HG03354 (cell line): ENCODE data around the gene P3H1.
A peak's percentile ranks its signal among the peaks of the same experiment; 100 is the strongest.
"Not testable (repeated sequence)": the region's sequence is repeated elsewhere in the genome, so short reads cannot be mapped to it uniquely, and the experiment has no call there.

Source experiments
- ATAC-seq: cut with Tn5 transposase; IDR thresholded peaks from one replicate; pipeline ENCODE4 v1.9.1; 2021; ENCODE audit warnings: mild to moderate bottlenecking; ENCODE audit not compliant: unreplicated experiment, poor library complexity, severe bottlenecking

P3H1 gene, protein sequence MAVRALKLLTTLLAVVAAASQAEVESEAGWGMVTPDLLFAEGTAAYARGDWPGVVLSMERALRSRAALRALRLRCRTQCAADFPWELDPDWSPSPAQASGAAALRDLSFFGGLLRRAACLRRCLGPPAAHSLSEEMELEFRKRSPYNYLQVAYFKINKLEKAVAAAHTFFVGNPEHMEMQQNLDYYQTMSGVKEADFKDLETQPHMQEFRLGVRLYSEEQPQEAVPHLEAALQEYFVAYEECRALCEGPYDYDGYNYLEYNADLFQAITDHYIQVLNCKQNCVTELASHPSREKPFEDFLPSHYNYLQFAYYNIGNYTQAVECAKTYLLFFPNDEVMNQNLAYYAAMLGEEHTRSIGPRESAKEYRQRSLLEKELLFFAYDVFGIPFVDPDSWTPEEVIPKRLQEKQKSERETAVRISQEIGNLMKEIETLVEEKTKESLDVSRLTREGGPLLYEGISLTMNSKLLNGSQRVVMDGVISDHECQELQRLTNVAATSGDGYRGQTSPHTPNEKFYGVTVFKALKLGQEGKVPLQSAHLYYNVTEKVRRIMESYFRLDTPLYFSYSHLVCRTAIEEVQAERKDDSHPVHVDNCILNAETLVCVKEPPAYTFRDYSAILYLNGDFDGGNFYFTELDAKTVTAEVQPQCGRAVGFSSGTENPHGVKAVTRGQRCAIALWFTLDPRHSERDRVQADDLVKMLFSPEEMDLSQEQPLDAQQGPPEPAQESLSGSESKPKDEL

DNA sequence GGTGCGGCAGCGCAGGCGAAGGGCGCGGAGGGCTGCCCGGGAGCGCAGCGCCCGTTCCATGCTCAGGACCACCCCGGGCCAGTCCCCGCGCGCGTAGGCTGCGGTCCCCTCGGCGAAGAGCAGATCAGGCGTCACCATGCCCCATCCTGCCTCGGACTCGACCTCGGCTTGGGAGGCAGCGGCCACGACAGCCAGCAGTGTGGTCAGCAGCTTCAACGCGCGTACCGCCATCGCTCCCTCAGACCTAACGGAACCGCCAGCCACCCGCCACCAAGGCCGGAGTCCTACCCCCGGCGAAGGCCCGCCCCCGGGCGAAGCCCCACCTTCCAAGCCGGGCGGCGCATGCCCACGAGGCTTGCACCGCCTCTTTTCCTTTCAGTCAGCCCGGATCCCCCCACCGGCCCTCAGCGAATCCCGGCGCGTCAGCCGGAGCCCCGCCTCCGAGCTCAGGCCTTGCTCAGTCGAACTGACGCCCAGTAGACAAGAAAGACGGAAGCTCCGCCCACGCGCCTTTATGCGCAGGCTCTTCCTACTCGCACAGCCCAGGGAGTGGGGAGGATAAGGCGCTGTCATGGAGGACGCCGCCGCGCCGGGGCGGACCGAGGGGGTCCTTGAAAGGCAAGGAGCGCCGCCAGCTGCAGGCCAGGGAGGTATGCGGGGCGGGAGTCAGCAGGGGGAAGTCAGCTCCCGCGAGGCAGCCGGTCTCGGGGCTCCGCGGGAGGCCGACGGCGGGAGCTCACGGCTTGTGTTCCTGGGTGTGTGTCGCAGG lies at the start of gene P3H1, which contains the start of gene C1orf50:
Gene P3H1 (minus strand): TSS at position 288 of the 769 bp plus-strand sequence. CDS start 57 bp downstream, at position 231.
Gene C1orf50 (plus strand): TSS at position 509 of the 769 bp plus-strand sequence. CDS start 63 bp downstream, at position 572.
- peak; percentile 89 for ATAC-seq

DNA sequence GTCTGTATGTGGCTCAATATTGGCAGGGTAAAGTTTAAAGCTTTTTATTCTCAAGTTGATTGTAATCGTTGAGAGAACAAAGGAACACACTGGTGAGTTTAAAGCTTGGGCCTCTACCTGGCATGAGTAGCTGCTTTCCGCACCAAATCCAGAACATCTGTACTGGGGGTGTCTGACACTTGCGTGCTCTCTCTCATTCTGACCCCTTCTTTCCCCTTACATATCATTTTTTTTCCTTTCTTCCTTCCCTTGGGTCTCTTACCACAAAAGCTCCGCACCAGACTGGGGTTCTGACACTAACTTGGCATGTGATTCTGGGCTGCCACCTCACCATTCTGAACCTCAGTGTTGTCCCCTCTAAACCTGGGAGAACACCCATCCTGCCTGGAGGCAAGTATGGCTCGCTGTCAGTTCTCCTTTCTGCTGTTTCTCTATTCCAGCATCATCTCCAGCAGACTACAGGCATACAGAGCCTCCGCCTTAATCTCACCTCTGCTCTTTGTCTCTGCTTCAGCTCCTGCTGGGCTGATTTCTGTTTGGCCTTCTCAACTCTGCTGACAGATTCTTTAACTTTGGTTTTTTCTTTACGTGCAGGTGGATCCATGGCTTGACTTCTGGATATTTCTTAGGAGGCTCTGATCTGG lies 49.2 kb upstream of the P3H1 start:
- peak; percentile 8 for ATAC-seq

DNA sequence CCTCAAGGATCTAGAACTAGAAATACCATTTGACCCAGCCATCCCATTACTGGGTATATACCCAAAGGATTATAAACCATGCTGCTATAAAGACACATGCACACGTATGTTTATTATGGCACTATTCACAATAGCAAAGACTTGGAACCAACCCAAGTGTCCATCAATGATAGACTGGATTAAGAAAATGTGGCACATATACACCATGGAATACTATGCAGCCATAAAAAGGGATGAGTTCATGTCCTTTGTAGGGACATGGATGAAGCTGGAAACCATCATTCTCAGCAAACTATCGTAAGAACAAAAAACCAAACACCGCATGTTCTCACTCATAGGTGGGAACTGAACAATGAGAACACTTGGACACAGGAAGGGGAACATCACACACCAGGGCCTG lies 48.0 kb upstream of the P3H1 start:
- ATAC-seq: not testable (repeated sequence)

GRCh38 chr1:42807056-42807668 lies 40.3 kb upstream of the P3H1 start:
- ATAC-seq: no peak

GRCh38 chr1:42806593-42806992 lies 39.8 kb upstream of the P3H1 start:
- ATAC-seq: no peak

- ATAC-seq: no peak
Measured at GRCh38 chr1:42806171-42806570, 39.3 kb upstream of the P3H1 start.

DNA sequence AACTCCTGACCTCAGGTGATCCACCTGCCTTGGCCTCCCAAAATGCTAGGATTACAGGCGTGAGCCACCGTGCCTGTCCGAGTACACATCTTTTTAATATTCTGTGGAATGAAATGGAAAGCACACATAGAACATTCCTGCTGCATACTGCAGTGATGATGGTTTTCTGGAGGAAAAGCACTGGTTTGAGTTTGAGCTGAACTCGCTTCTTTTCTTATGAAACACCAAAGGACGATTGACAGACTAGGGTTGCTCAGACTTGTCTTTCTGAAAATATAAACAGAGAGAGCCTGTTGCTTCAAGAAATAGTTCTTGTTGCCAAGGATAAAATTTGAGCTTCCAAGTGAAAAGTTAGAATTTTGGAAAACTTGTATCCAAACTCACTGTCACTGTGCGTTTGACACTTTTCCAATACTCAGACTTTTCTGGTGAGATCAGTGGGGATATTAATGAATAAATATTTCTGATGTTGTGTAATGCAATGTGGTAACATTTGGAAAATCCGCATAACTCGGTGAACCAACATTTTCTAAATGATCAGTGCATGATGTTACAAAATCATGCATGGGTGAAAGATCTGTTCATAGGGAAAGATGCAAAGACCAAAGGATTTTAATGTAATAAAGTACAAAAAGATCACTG lies 35.1 kb upstream of the P3H1 start:
- no peak for ATAC-seq

GRCh38 chr1:42797979-42798378 lies 31.2 kb upstream of the P3H1 start:
- ATAC-seq: no peak

DNA sequence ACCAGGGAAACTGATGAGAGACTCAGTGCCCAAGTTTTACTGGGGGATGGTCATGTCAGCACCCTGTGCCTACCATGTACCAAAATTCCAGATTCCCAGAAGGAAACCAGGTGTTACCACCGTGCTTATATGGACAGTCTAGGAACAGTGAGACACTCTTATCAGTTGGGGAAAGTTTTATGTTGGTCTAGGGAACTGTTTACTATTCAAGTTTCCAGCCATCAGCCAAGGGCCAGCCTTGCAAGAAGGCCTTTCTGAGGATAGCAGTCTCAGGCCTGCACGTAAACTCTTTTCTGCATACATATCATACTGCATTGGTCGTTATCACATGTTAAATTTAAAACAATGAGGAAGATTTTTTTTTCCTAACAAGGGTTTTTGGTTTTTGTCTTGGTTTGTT lies 30.6 kb upstream of the P3H1 start:
- ATAC-seq: no peak

DNA sequence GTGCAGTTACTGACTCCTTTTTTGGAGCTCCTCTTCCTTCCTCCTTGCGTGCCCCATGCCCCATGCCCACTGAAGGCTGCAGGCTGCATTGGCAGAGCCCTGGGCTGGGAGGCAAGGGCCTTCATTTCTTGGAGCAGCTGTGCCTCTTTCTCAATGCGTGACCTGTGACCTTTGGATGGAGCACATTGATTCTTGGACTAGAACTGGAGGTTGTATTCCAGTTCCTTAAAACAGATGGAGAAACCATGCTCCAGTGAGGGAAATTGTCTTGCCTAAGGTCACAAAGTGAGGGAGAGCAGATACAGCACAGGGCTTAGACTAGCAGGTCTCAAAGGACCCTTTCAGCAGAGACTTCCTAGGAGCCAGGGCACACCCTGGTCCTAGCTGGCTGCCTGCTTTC lies 27.0 kb upstream of the P3H1 start:
- no peak for ATAC-seq

DNA sequence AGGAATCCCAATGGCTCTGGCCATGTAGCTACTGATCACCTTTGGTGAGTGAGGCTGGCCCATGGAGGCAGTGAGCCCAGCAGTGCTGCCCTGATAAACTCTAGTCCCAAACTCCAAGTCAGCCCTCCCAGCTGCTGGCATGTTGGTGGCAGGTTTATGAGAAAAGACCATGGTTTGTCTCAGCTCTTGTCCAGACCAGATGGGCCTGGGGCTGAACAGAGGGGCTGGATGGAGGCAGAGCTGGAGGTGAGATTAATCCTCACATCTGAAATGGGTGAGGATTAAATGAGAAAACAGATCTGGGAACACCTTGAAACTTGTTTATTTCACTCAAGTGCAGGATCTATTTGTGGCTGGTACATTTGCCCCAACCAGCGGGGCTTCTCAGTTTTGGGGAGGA lies 21.2 kb upstream of the P3H1 start:
- ATAC-seq: no peak

DNA sequence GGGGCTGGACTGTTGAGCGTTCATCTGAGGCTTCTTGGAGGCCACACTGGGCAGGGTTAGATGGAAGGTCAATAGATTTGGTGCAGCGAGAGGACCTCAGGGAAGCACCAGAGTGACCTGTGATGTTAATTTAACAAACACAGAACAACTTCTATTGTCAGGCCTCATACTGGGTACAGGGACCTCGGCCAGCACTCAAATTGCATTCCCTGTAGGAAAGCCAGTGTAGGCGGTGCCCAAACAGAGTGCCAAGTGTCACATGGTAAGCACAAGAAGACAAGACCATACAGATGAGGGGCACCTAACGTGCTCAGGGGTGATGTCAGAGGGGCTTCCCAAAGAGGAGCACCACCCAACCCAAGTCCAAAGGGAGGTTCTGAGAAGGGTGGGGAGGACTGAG lies 19.3 kb upstream of the P3H1 start:
- no peak for ATAC-seq

- ATAC-seq: no peak
Measured at GRCh38 chr1:42784946-42785693, 18.3 kb upstream of the P3H1 start, which contains the start of gene TMEM269. Gene TMEM269, plus strand, starts transcription at chr1:42784991. Its CDS starts 4,903 bp downstream, at chr1:42789894.

DNA sequence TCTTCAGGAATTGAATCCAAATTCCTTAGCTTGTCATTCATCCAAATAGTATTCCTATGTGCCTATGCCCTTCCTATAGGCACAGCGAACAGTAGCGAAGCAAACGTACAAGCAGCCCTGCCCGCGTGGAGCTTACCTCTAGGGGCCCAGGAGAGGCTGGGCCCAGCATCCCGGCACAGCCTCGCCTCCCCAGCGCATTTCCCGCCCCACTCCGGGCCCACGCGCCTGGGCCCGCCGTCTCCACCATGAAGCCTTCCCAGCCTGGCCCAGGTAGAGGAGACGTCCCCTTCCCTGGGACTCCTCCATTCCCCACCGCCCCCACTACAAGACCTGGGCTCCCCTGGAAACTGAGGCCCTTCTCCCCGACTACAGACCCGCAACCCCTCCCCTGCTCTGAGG lies 17.7 kb upstream of the P3H1 start:
- no peak for ATAC-seq

GRCh38 chr1:42783092-42783491 lies 16.3 kb upstream of the P3H1 start:
- ATAC-seq: no peak

GRCh38 chr1:42780176-42780575 lies 13.3 kb upstream of the P3H1 start:
- no peak for ATAC-seq

GRCh38 chr1:42779725-42780124 lies 12.9 kb upstream of the P3H1 start:
- ATAC-seq: no peak

DNA sequence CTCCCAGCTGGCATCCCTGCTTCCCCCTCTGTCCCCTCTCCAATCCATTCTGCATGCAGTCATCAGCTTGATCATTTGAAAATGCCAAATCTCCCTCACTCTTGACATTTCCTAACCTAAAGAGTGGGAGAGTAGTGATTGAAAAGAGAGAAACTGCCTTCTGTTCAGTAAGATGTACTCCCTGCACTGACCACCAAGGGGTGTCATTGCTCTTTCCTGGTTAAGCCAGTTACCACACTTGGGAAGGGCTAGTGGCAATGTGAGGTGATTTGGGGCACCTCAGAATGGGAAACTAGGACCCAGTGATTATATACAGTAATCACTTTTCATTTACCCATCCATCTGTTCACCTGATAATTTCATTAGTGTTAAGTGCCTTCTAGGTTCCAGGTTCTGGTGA lies 11.0 kb upstream of the P3H1 start:
- no peak for ATAC-seq
